Measurements from ENCODE around the gene UBE2L3. TPM values are rescaled to one million over a fixed set of nuclear protein-coding genes. Genes with fewer than 3 reads are reported as not detected.

UBE2L3 gene
- total and polyA plus RNA-seq, 2 of the 13 experiments (the other 11 are each of a cell fraction or from before 2014, with no cell fraction given): 30.2 to 58.1 TPM

GRCh38 chr22:21629255-21630149 is 62.0 kb downstream of the UBE2L3 start, which contains the start of gene YDJC (continued):
- TF ChIP-seq PRDM15 (CRISPR knock-in tag; IDR thresholded peaks at IDR 0.05): peak; percentile 72; the same call in 1 of the 2 replicates
- TF ChIP-seq LBX2 (CRISPR knock-in tag; IDR thresholded peaks at IDR 0.05; ENCODE audit: borderline replicate concordance): peak; percentile 53; the same call in 1 of the 2 replicates
- no peak for TF ChIP-seq CC2D1A (CRISPR knock-in tag; IDR thresholded peaks at IDR 0.05)
- TF ChIP-seq, protein P1, sequence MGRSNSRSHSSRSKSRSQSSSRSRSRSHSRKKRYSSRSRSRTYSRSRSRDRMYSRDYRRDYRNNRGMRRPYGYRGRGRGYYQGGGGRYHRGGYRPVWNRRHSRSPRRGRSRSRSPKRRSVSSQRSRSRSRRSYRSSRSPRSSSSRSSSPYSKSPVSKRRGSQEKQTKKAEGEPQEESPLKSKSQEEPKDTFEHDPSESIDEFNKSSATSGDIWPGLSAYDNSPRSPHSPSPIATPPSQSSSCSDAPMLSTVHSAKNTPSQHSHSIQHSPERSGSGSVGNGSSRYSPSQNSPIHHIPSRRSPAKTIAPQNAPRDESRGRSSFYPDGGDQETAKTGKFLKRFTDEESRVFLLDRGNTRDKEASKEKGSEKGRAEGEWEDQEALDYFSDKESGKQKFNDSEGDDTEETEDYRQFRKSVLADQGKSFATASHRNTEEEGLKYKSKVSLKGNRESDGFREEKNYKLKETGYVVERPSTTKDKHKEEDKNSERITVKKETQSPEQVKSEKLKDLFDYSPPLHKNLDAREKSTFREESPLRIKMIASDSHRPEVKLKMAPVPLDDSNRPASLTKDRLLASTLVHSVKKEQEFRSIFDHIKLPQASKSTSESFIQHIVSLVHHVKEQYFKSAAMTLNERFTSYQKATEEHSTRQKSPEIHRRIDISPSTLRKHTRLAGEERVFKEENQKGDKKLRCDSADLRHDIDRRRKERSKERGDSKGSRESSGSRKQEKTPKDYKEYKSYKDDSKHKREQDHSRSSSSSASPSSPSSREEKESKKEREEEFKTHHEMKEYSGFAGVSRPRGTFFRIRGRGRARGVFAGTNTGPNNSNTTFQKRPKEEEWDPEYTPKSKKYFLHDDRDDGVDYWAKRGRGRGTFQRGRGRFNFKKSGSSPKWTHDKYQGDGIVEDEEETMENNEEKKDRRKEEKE (IDR thresholded peaks at IDR 0.05): no peak
- peak; percentile 51; the same call in 1 of the 2 replicates for TF ChIP-seq NFE2L1 (CRISPR knock-in tag; IDR thresholded peaks at IDR 0.05; ENCODE audit: borderline replicate concordance)
- no peak for TF ChIP-seq ZNF737 (CRISPR knock-in tag; IDR thresholded peaks at IDR 0.05; ENCODE audit: borderline replicate concordance)
- peak; percentile 78 for TF ChIP-seq ZNF761 (CRISPR knock-in tag; conservative IDR thresholded peaks at IDR 0.05)
- peak; percentile 38; the same call in 1 of the 2 replicates for TF ChIP-seq TMF1 (CRISPR knock-in tag; IDR thresholded peaks at IDR 0.05; ENCODE audit: low read depth)
- peak; percentile 70 for TF ChIP-seq RXRB (CRISPR knock-in tag; IDR thresholded peaks at IDR 0.05; ENCODE audit: borderline replicate concordance)
- no peak for TF ChIP-seq FOXA1 (IDR thresholded peaks at IDR 0.05)
- no peak for TF ChIP-seq FOXA1 (CRISPR knock-in tag; IDR thresholded peaks at IDR 0.05)
- TF ChIP-seq NR3C1 (CRISPR knock-in tag; IDR thresholded peaks at IDR 0.05): no peak
- peak; percentile 27; the same call in 1 of the 2 replicates for TF ChIP-seq TOPORS (CRISPR knock-in tag; IDR thresholded peaks at IDR 0.05)
- no peak for TF ChIP-seq ARID3A (IDR thresholded peaks at IDR 0.05; ENCODE audit: low read depth, low read length)
- TF ChIP-seq MTF1 (CRISPR knock-in tag; IDR thresholded peaks at IDR 0.05): peak; percentile 74; the same call in 1 of the 2 replicates
- no peak for TF ChIP-seq CREB1 (IDR thresholded peaks at IDR 0.05)
- no peak for TF ChIP-seq CREB1 (CRISPR knock-in tag; IDR thresholded peaks at IDR 0.05)
- no peak for TF ChIP-seq GLMP (CRISPR knock-in tag; IDR thresholded peaks at IDR 0.05; ENCODE audit: borderline replicate concordance)
- no peak for TF ChIP-seq ZNF878 (CRISPR knock-in tag; IDR thresholded peaks at IDR 0.05)
- peak; percentile 97 for TF ChIP-seq DNMT3B (CRISPR knock-in tag; conservative IDR thresholded peaks at IDR 0.05)
